HUES6 (cell line): ENCODE measurements around the gene COQ10A.
"Not testable (repeated sequence)": the region's sequence is repeated elsewhere in the genome, so short reads cannot be mapped to it uniquely, and the experiment has no call there.

Experiments
- H3K27ac ChIP-seq: 2 replicates; pipeline ENCODE4 v1.7.0; 2013; ENCODE audit warnings: low read depth, mild to moderate bottlenecking, low read length, inconsistent platforms
- H3K27me3 ChIP-seq: 2 replicates; pipeline ENCODE4 v1.6.1; 2013; ENCODE audit warnings: low read length; ENCODE audit not compliant: control insufficient read depth, insufficient read depth
- H3K36me3 ChIP-seq: 2 replicates; pipeline ENCODE4 v1.6.1; 2013; ENCODE audit warnings: low read length; ENCODE audit not compliant: control insufficient read depth, insufficient read depth
- H3K4me1 ChIP-seq: 2 replicates; pipeline ENCODE4 v1.6.1; 2013; ENCODE audit warnings: low read length; ENCODE audit not compliant: control insufficient read depth, insufficient read depth
- H3K4me3 ChIP-seq: 2 replicates; pipeline ENCODE4 v1.5.1; 2013; ENCODE audit warnings: low read depth, low read length
- H3K9ac ChIP-seq: one replicate; pipeline ENCODE4 v1.6.1; 2013; ENCODE audit warnings: mild to moderate bottlenecking, low read length
- H3K9me3 ChIP-seq: 2 replicates; pipeline ENCODE4 v1.6.1; 2013; ENCODE audit warnings: low read depth, low read length; ENCODE audit not compliant: control insufficient read depth, insufficient read depth

The COQ10A gene

GRCh38 chr12:56282030-56282429, 15.3 kb downstream of the COQ10A start:
- Histone ChIP-seq H3K27ac (no peak overlapping the region), H3K36me3 (peaks cover 79% of the 10 kb centered on the region), H3K4me3 (no peak overlapping the region), H3K9ac (no peak overlapping the region), H3K9me3 (no peaks in the 10 kb centered on the region), H3K27me3 (no peaks in the 10 kb centered on the region), H3K4me1 (no peaks in the 10 kb centered on the region)

- Histone ChIP-seq H3K4me3 (no peak overlapping the region), H3K36me3 (peaks cover 79% of the 10 kb centered on the region), H3K27ac (no peak overlapping the region), H3K9ac (no peak overlapping the region), H3K4me1 (no peaks in the 10 kb centered on the region), H3K27me3 (no peaks in the 10 kb centered on the region), H3K9me3 (no peaks in the 10 kb centered on the region)
These were observed 15.8 kb downstream of the COQ10A start for GRCh38 chr12:56282579-56282978.

- not testable (repeated sequence) for H3K9me3 ChIP-seq, H3K4me3 ChIP-seq, H3K27me3 ChIP-seq, H3K4me1 ChIP-seq, H3K27ac ChIP-seq, H3K9ac ChIP-seq
- peaks cover 65% of the 10 kb centered on the region for H3K36me3 ChIP-seq
These were observed 17.5 kb downstream of the COQ10A start for GRCh38 chr12:56284263-56284662.

GRCh38 chr12:56286044-56286830, 19.5 kb downstream of the COQ10A start:
- Histone ChIP-seq H3K27me3 (no peaks in the 10 kb centered on the region), H3K4me3 (no peak overlapping the region), H3K27ac (no peak overlapping the region; the same call in 1 of the 2 replicates), H3K36me3 (peaks cover 58% of the 10 kb centered on the region), H3K4me1 (peaks cover under 1% of the 10 kb centered on the region; the same call in 1 of the 2 replicates), H3K9me3 (no peaks in the 10 kb centered on the region), H3K9ac (no peak overlapping the region)

- Histone ChIP-seq H3K27ac (no peak overlapping the region), H3K36me3 (peaks cover 42% of the 10 kb centered on the region), H3K9me3 (no peaks in the 10 kb centered on the region), H3K4me3 (no peak overlapping the region), H3K9ac (no peak overlapping the region), H3K4me1 (peaks cover 4% of the 10 kb centered on the region; the same call in 1 of the 2 replicates), H3K27me3 (no peaks in the 10 kb centered on the region)
These were observed 22.1 kb downstream of the COQ10A start for GRCh38 chr12:56288705-56289387.

- Histone ChIP-seq H3K27ac (no peak overlapping the region), H3K4me1 (peaks cover 4% of the 10 kb centered on the region; the same call in 1 of the 2 replicates)
These were observed 27.1 kb downstream of the COQ10A start for GRCh38 chr12:56293795-56294194.

GRCh38 chr12:56296295-56296694, 29.6 kb downstream of the COQ10A start:
- H3K36me3 ChIP-seq = peaks cover 41% of the 10 kb centered on the region
- no peaks in the 10 kb centered on the region for H3K9me3 ChIP-seq
- no peak overlapping the region for H3K9ac ChIP-seq
- no peak overlapping the region for H3K27ac ChIP-seq
- H3K4me1 ChIP-seq = peaks cover 10% of the 10 kb centered on the region; the same call in 1 of the 2 replicates
- no peak overlapping the region for H3K4me3 ChIP-seq
- no peaks in the 10 kb centered on the region for H3K27me3 ChIP-seq

More at GRCh38 chr12:56293795-56294194, 27.1 kb downstream of the COQ10A start:
- H3K4me3 ChIP-seq = no peak overlapping the region
- no peaks in the 10 kb centered on the region for H3K9me3 ChIP-seq
- H3K9ac ChIP-seq = no peak overlapping the region
- no peaks in the 10 kb centered on the region for H3K27me3 ChIP-seq
- H3K36me3 ChIP-seq = peaks cover 54% of the 10 kb centered on the region

GRCh38 chr12:56297400-56297799, 30.7 kb downstream of the COQ10A start:
- Histone ChIP-seq H3K4me1 (peaks cover 8% of the 10 kb centered on the region; the same call in 1 of the 2 replicates), H3K9me3 (no peaks in the 10 kb centered on the region), H3K27me3 (no peaks in the 10 kb centered on the region), H3K9ac (no peak overlapping the region), H3K4me3 (no peak overlapping the region), H3K27ac (no peak overlapping the region), H3K36me3 (peaks cover 40% of the 10 kb centered on the region)

GRCh38 chr12:56298828-56299227, 32.1 kb downstream of the COQ10A start:
- Histone ChIP-seq H3K9ac (peak overlapping the region; percentile 94), H3K4me1 (peaks cover 8% of the 10 kb centered on the region; the same call in 1 of the 2 replicates), H3K27me3 (no peaks in the 10 kb centered on the region), H3K36me3 (peaks cover 38% of the 10 kb centered on the region), H3K9me3 (no peaks in the 10 kb centered on the region), H3K4me3 (peak overlapping the region; percentile 97), H3K27ac (no peak overlapping the region)

GRCh38 chr12:56299308-56299852, 32.6 kb downstream of the COQ10A start:
- Histone ChIP-seq H3K4me1 (peaks cover 8% of the 10 kb centered on the region; the same call in 1 of the 2 replicates), H3K4me3 (peak overlapping the region; percentile 97), H3K9ac (peak overlapping the region; percentile 94), H3K27ac (peak overlapping the region; percentile 85; the same call in 1 of the 2 replicates), H3K9me3 (no peaks in the 10 kb centered on the region), H3K27me3 (no peaks in the 10 kb centered on the region), H3K36me3 (peaks cover 39% of the 10 kb centered on the region)
